Thyroid gland (tissue), 4 donors: ENCODE data around the gene ARHGAP15.

ENCODE experiments used
- POLR2A ChIP-seq, 2 donors: fragments of 450-650 bp; IDR thresholded peaks; one replicate each; pipeline ENCODE4 v1.6.1; 2017; ENCODE audit warnings: antibody characterized with exemption in 2 of 2, mild to moderate bottlenecking in 2 of 2, moderate library complexity in 1 of 2
- TF ChIP-seq, protein P1 (sequence below), 6 experiments: fragments of 200-600 bp in 3 of 6; fragments of 450-650 bp in 3 of 6; sonication (generic) in 3 of 6; IDR thresholded peaks; one replicate each; pipeline ENCODE4 v1.5.1; 2016 to 2019; ENCODE audit warnings: antibody characterized with exemption in 6 of 6, mild to moderate bottlenecking in 2 of 6, inconsistent platforms in 1 of 6, moderate library complexity in 1 of 6

DNA sequence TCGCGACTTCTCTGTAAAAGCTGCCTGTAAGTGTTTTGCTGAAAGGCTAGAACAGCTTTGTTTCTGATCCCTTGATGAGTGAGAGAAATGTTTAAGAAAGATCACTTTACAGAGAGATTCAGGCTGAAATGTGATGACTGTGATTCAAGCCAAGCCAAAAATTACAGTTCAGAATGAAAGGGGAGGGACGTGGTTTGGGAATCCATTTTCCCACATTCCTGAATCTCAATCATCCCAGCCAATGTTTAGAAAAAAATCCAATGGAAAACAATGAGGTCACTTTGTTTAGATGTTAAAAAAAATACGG is 416.7 kb downstream of the ARHGAP15 start:
- TF ChIP-seq, protein P1, sequence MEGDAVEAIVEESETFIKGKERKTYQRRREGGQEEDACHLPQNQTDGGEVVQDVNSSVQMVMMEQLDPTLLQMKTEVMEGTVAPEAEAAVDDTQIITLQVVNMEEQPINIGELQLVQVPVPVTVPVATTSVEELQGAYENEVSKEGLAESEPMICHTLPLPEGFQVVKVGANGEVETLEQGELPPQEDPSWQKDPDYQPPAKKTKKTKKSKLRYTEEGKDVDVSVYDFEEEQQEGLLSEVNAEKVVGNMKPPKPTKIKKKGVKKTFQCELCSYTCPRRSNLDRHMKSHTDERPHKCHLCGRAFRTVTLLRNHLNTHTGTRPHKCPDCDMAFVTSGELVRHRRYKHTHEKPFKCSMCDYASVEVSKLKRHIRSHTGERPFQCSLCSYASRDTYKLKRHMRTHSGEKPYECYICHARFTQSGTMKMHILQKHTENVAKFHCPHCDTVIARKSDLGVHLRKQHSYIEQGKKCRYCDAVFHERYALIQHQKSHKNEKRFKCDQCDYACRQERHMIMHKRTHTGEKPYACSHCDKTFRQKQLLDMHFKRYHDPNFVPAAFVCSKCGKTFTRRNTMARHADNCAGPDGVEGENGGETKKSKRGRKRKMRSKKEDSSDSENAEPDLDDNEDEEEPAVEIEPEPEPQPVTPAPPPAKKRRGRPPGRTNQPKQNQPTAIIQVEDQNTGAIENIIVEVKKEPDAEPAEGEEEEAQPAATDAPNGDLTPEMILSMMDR (IDR thresholded peaks at IDR 0.05) = no peak
- TF ChIP-seq POLR2A (IDR thresholded peaks at IDR 0.05) = no peak
